Lower lobe of right lung (tissue), 2 donors: ENCODE data around the gene FLT1. TPM values are rescaled to one million over a fixed set of nuclear protein-coding genes. Genes with fewer than 3 reads are reported as not detected.

Experiments used
- ATAC-seq, 2 donors: fragments of 200-7000 bp; cut with Tn5 transposase; one replicate each; pipeline ENCODE4 v1.9.1; 2020 to 2022; ENCODE audit warnings: mild to moderate bottlenecking in 2 of 2, moderate library complexity in 2 of 2
- DNase-seq: peaks from one replicate; pipeline ENCODE4 v3.0.0-alpha.2; 2020
- H3K27ac ChIP-seq: fragments of 200-600 bp; one replicate; pipeline ENCODE4 v1.8.0; 2022
- H3K27me3 ChIP-seq: fragments of 200-600 bp; one replicate; pipeline ENCODE4 v1.8.0; 2022; ENCODE audit warnings: low read depth
- H3K36me3 ChIP-seq: fragments of 200-600 bp; one replicate; pipeline ENCODE4 v1.8.0; 2022; ENCODE audit warnings: mild to moderate bottlenecking
- H3K4me1 ChIP-seq: fragments of 200-600 bp; one replicate; pipeline ENCODE4 v1.8.0; 2022
- H3K4me3 ChIP-seq: fragments of 200-600 bp; one replicate; pipeline ENCODE4 v1.8.0; 2022; ENCODE audit warnings: mild to moderate bottlenecking
- H3K9me3 ChIP-seq: fragments of 200-600 bp; one replicate; pipeline ENCODE4 v1.8.0; 2022
- intact Hi-C: fragments of 100-400 bp; cut with DNase I; formaldehyde crosslinking; loops from one replicate; pipeline ENCODE4 v1.11.0; 2022
- total RNA-seq: library from RNA; stranded (reverse); fragmentation: NEBNext Ultra II Directional; extraction: Animal tissue kit (Norgen Biotek cat#: 25700); gene quantifications from one replicate; pipeline ENCODE4 v1.2.1, GENCODE V29; 2021
- TF ChIP-seq, protein P1 (sequence below): fragments of 200-600 bp; IDR thresholded peaks from one replicate; pipeline ENCODE4 v1.8.0; 2022; ENCODE audit warnings: antibody characterized with exemption, mild to moderate bottlenecking
- donor health status: DM: no; HTN: yes; CAD: no; lungs with severe emphysema.

Gene FLT1
- total RNA-seq, 1 donor from 2014 or later = 41.9 TPM

DNA sequence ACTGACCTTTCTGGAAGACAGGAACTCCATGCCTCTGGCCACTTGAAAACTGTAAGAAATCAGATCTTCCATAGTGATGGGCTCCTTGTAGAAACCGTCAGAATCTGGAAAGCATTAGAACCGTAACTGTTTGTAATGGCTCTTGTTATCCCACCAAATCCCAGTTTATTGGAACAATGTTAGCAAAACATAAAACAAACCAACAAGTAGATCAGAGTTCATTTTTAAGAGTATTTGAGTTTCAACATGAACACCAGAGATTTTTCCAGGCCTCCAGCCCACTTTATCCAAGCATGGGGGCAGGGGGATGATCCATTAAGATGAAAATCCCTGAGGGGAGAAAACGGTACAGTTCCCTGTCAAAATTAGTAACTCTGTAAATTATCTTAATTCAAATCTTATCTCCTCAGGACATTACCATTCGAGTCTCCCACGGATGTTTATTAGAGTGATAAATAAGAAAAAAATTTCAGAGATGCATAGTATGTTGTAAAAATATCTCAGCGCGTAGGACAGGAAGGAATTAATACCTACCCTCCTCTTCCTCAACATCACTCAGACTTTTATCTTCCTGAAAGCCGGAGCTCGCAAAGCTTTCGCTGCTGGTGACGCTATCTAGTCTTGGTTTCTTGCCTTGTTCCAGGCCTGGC, 172.5 kb downstream of the FLT1 start:
- ATAC-seq (no peak), DNase-seq (no peak)
- TF ChIP-seq, protein P1, sequence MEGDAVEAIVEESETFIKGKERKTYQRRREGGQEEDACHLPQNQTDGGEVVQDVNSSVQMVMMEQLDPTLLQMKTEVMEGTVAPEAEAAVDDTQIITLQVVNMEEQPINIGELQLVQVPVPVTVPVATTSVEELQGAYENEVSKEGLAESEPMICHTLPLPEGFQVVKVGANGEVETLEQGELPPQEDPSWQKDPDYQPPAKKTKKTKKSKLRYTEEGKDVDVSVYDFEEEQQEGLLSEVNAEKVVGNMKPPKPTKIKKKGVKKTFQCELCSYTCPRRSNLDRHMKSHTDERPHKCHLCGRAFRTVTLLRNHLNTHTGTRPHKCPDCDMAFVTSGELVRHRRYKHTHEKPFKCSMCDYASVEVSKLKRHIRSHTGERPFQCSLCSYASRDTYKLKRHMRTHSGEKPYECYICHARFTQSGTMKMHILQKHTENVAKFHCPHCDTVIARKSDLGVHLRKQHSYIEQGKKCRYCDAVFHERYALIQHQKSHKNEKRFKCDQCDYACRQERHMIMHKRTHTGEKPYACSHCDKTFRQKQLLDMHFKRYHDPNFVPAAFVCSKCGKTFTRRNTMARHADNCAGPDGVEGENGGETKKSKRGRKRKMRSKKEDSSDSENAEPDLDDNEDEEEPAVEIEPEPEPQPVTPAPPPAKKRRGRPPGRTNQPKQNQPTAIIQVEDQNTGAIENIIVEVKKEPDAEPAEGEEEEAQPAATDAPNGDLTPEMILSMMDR = no peak

DNA sequence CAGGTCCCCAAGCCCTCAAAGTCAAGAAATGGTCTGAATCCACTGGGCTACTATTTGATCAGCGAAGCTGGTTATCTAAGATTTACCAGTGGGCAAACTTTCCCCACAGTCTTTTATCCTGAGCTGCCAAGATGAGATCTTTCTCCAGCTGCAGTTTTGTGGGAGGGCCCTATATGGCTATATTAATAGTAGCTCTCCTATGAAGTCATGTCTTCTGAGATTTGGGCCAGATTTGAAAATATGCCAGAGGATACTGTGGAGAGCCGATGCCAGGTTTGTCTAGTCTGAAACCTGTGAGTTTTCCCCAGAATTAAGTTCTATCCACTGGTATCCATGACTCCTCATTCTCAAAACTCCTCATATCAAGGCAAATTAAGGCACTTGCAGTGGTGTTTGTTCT, 173.2 kb downstream of the FLT1 start:
- Histone ChIP-seq H3K27me3 (no peaks in the 10 kb centered on the region), H3K27ac (no peak overlapping the region), H3K9me3 (no peaks in the 10 kb centered on the region), H3K4me3 (no peak overlapping the region), H3K36me3 (no peaks in the 10 kb centered on the region), H3K4me1 (peaks cover 14% of the 10 kb centered on the region)
- TF ChIP-seq, protein P1 = no peak
- DNase-seq = no peak
- intact Hi-C loops = no loop called here
- ATAC-seq = no peak

More for the DNA sequence above, 172.5 kb downstream of the FLT1 start:
- intact Hi-C loops = no loop called here
- Histone ChIP-seq H3K36me3 (no peaks in the 10 kb centered on the region), H3K27me3 (no peaks in the 10 kb centered on the region), H3K4me1 (peaks cover 14% of the 10 kb centered on the region), H3K9me3 (no peaks in the 10 kb centered on the region), H3K27ac (no peak overlapping the region), H3K4me3 (no peak overlapping the region)

GRCh38 chr13:28320884-28321574, 173.9 kb downstream of the FLT1 start:
- DNase-seq (no peak), ATAC-seq (no peak)
- no peaks in the 10 kb centered on the region for H3K36me3 ChIP-seq
- TF ChIP-seq, protein P1 = no peak
- no peaks in the 10 kb centered on the region for H3K27me3 ChIP-seq
- H3K9me3 ChIP-seq = no peaks in the 10 kb centered on the region
- H3K4me3 ChIP-seq = no peak overlapping the region
- H3K27ac ChIP-seq = no peak overlapping the region
- H3K4me1 ChIP-seq = peaks cover 18% of the 10 kb centered on the region
- intact Hi-C loops = no loop called here

GRCh38 chr13:28320209-28320608, 174.7 kb downstream of the FLT1 start:
- H3K27me3 ChIP-seq = no peaks in the 10 kb centered on the region
- H3K9me3 ChIP-seq = no peaks in the 10 kb centered on the region
- H3K27ac ChIP-seq = no peak overlapping the region
- TF ChIP-seq, protein P1 = no peak
- H3K4me3 ChIP-seq = no peak overlapping the region
- H3K4me1 ChIP-seq = peaks cover 20% of the 10 kb centered on the region
- ATAC-seq (no peak), DNase-seq (no peak)
- H3K36me3 ChIP-seq = no peaks in the 10 kb centered on the region
- intact Hi-C loops = no loop called here

DNA sequence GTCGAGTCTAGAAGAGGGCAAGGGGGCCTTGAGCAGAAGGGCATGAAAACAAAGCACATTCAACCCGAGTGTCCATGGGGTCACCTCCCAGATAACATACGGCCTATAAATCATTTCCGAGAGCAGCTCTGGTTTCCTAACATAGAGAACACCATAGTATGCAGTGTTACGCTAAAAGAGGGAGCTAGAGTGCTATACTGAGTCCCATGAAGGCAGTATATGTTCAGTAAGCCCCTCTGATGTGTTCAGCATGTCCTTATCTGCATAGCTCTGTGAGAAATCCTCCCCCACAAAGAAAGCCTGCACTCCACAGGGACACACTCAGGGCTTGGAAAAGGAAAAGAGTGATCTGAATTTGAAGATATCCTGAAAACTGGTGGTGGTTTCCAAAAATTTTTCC, 175.4 kb downstream of the FLT1 start:
- Histone ChIP-seq H3K4me3 (no peak overlapping the region), H3K27me3 (no peaks in the 10 kb centered on the region), H3K4me1 (peaks cover 16% of the 10 kb centered on the region), H3K9me3 (no peaks in the 10 kb centered on the region), H3K27ac (no peak overlapping the region), H3K36me3 (no peaks in the 10 kb centered on the region)
- ATAC-seq (no peak), DNase-seq (no peak)
- TF ChIP-seq, protein P1 = no peak
- intact Hi-C loops = no loop called here
